Stimulated activated naive CD4-positive, alpha-beta T cell (primary cell): Measurements from ENCODE around the gene PHC1.
"Not testable (repeated sequence)": the region's sequence is repeated elsewhere in the genome, so short reads cannot be mapped to it uniquely, and the experiment has no call there.

ENCODE experiments used
- DNase-seq, 6 experiments: peaks; one replicate each; lab custom pipeline; 2025; lab: John Stamatoyannopoulos, UW

PHC1 gene

DNA sequence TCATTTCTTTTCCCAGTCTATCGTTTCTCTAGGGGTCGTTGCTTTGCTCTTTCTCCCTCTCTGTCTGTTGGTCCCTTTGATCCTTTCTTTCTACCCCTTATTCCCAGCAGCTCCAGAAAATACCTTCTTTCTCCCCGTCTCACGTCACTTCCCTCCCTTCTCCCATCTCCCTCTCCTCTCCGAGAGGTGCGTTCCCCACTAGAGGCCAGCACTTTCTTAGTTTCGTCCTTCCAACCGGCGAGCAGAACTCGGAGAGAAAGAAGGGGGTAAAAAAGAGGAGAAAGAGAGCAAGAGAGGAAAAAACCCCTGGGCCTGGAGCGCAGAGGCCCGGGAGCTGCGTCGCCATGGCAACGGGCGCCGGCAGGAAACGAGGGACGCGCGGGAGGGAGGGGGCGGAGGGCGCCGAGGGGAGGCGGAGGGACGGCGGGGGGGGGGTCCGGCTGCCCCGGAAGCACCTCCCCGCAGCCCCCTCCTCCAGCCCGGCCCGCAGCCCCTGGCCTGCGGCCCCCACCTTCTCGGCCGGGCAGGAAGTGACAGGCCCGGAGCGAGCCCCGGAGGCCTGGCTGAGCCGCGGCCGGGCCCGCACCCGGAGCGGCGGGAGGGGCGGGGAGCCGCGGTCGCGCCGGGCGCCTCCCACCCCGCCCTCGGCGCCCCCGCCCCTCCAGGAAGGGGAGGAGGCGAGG lies at the start of gene PHC1:
Gene PHC1 (plus strand): TSS at position 477 of the 683 bp plus-strand sequence. CDS start 3,169 bp downstream, outside the sequence.
- DNase-seq: peak; percentile 64 to 81 (median 75)

GRCh38 chr12:8866429-8866828 lies 47.9 kb upstream of the PHC1 start:
- no peak for DNase-seq

- DNase-seq: no peak
Observed at GRCh38 chr12:8867009-8867408, 47.3 kb upstream of the PHC1 start.

DNA sequence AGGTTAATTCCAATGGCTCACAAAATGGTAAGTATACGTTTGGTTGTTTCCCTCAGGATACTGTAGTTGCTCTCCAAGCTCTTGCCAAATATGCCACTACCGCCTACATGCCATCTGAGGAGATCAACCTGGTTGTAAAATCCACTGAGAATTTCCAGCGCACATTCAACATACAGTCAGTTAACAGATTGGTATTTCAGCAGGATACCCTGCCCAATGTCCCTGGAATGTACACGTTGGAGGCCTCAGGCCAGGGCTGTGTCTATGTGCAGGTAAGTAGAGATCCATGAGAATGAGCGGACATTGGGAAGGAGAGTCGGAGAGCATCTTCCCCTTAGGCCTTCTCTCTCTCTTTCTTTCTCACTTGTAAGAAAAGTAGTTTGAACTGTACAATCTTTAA lies 46.5 kb upstream of the PHC1 start:
- no peak for DNase-seq

DNA sequence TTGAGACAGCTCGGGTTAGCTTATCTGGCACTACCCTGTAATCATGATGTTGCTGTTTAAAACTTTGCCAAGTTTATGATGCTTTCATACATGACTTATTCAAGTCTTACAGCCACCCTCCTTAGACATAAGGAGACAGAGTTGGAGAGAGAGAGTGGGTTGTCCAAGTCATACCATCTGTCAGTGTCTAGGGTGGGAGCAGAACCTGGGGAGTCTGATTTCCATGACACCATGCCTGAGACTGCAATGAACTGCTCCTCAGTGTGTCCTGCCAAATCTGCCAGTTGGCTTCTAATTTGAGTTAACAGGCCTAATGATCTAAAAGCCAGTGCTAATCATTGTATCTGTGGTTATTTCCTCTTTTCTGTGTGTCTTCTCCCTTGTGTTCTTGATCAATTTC lies 43.7 kb upstream of the PHC1 start:
- DNase-seq: no peak

GRCh38 chr12:8871068-8871467 lies 43.2 kb upstream of the PHC1 start:
- no peak for DNase-seq

GRCh38 chr12:8876887-8877286 lies 37.4 kb upstream of the PHC1 start:
- DNase-seq: no peak

GRCh38 chr12:8886502-8887284 lies 27.6 kb upstream of the PHC1 start:
- no peak for DNase-seq

- no peak for DNase-seq
Observed at GRCh38 chr12:8887285-8887715, 27.0 kb upstream of the PHC1 start.

DNA sequence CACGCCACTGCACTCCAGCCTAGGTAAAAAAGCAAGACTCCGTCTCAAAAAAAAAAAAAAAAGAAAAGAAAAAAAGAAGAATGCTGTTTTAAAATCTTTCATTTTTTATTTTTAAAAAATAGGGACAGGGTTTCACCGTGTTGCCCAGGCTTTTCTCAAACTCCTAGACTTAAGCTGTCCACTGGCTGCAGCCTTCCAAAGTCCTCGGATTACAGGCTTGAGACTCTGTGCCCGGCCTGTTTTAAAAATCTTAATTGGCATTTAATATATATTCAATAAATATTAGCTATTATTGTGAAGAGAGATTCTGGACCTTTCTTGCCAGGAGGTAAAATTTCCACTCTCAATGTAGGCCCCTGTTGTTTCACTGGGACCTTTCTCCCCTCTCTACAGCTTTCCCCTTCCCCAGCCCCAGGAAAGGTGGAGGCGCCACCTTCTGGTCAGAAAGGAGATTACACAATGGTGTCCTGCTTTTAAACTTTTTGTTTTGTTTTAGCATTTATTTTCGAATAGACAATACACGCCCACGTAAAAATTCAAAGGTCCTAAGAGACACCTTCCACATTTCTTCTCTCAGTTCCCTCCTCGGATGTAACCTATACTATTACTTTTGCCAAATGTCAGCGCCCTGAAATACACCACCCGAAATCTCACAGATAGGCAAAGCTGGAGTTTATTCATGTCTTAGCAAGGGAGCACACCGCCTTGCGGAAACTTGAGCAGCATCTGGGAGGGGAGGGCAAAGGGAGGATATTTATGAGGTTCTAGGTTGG lies 23.8 kb upstream of the PHC1 start:
- peak; percentile 23 to 80 (median 46) for DNase-seq

- DNase-seq: no peak
Observed at GRCh38 chr12:8891976-8892375, 22.3 kb upstream of the PHC1 start.

- no peak for DNase-seq
Observed at GRCh38 chr12:8894378-8894777, 19.9 kb upstream of the PHC1 start.

GRCh38 chr12:8894986-8895385 lies 19.3 kb upstream of the PHC1 start:
- DNase-seq: no peak

DNA sequence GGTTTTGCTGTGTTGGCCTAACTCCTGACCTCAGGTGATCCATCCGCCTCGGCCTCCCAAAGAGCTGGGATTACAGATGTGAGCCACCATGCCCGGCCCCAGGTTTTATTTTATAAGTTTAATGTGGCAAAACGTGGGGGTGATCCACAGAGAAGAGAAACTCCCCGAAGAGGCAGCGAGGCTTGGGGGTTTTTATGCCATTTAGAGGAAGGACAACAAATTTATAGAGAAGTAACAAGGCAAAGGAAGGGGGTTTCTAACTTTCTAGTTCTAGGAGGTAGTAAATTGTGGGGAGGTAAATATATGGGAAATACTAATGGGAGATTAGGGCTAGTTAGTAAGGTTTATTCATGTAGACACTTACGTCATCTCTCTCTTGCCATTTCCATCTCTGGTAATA lies 17.2 kb upstream of the PHC1 start:
- DNase-seq: no peak

GRCh38 chr12:8899830-8900229 lies 14.5 kb upstream of the PHC1 start:
- DNase-seq: no peak

- not testable (repeated sequence) for DNase-seq
Observed at GRCh38 chr12:8902703-8903102, 11.6 kb upstream of the PHC1 start.

DNA sequence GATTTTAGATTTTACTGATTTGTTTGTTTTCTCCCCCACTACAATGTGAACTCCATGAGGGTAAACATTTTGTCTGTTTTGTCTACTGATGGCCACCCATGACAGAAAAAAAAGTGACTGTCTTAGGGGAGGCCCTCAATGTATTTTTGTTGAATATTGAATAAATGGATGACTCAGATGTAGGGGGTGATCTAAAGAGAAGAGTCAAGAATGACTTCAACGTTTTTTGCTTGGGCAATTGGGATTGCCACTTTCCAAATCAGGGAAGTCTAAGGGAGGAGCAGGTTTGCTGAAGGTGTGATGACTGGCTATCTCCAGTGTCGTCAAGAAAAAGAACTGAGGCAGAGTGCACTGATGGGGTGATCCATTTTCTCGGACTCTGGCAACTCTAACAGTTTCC lies 10.7 kb upstream of the PHC1 start:
- no peak for DNase-seq

GRCh38 chr12:8904665-8905064 lies 9.6 kb upstream of the PHC1 start:
- DNase-seq: no peak

GRCh38 chr12:8905546-8905945 lies 8.8 kb upstream of the PHC1 start:
- no peak for DNase-seq

DNA sequence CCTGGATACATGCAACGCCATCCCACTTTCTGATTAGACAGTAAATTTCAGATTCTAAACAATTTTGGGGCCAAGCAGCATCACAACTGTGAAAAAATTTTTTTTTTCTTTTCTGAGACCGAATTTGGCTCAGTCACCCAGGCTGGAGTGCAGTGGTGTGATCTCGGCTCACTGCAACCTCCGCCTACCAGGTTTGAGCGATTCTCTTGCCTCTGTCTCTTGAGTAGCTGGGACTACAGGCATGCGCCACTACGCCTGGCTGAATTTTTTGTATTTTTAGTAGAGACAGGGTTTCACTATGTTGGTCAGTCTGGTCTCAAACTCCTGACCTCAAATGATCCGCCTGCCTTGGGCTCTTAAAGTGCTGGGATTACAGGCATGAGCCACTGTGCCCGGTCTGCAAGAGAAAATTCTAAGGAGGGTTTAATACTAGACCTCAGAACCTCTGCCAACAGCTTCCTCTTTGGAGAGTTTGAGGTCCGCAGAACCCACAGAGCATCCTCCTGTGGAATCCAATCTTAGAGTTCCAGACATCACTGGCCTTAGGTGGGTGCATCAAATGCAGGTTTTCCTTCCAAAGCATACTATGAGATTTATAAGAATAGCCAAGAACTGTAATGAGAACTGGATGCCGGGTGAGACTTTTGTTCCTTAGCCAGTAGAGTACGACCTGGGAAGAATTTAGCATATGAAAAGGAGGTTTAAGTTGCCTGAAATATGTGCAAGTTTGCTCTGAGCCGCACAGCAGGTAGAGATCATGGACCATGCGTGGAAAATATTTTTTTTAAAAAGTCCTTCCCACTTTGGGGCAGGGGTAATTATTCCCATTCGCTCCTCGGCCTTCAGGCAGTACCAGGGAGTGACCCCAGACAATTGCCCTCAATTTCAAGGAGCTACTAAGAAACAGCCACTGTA lies 7.8 kb upstream of the PHC1 start:
- DNase-seq: no peak

- DNase-seq: no peak
Observed at GRCh38 chr12:8907513-8907912, 6.8 kb upstream of the PHC1 start.

DNA sequence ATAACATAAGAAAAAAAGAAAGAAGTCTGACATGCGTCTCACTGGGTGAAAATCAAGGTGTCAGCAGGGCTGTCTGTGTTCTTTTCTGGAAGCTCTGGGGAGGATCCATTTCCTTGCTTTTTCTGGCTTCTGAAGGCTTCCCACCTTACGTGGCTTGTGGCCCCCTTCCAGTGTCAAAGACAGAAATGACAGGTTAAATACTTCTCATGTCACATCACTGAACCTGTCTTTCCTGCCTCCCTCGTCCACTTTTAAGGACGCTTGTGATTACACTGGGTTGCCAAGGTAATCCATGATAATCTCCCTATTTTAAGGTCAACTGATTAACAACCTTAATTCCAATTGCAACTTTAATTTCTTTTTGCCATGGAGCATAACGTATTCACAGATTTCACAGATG lies 4.6 kb upstream of the PHC1 start:
- DNase-seq: no peak
